K562 (cell line): Measurements from ENCODE around the gene ANKRD11. TPM values are rescaled to one million over a fixed set of nuclear protein-coding genes. Genes with fewer than 3 reads are reported as not detected.

Source experiments
- ATAC-seq: fragments of 200-7000 bp; cut with Tn5 transposase; 3 replicates; pipeline ENCODE4 v1.9.1; 2020; ENCODE audit warnings: moderate library complexity
- BruUV-seq: library from RNA; stranded (reverse); fragments of 400-500 nt; replicated peaks from 2 replicates; lab custom pipeline; 2021; lab: Mats Ljungman, UMichigan
- CTCF ChIA-PET: fragments of 300-600 bp; formaldehyde crosslinking; extraction: SDS; loops from one replicate; lab custom pipeline; 2021; ENCODE audit warnings: low intra/inter-chr PET ratio; lab: Yijun Ruan, JAX
- POLR2A ChIA-PET: fragments of 300-600, 350-650 bp; sonication (Branson Sonifier 250); formaldehyde crosslinking; extraction: SDS; loops from one replicate; lab custom pipeline; 2021; ENCODE audit warnings: antibody characterized with exemption, inconsistent platforms; lab: Yijun Ruan, JAX
- DNase-seq, 4 experiments: peaks; one replicate each; pipeline versions ENCODE4 v3.0.0 to v3.0.0-alpha.2; 2011 to 2018; ENCODE audit warnings: low spot score in 3 of 4, mixed read lengths in 3 of 4; ENCODE audit errors: extremely low read depth in 1 of 4
- FAIRE-seq: peaks from 2 replicates; lab custom pipeline; 2011; peaks lifted over from hg19 to GRCh38; lab: Jason Lieb, UNC
- H2AFZ ChIP-seq: 2 replicates; pipeline ENCODE4 v1.6.0; 2011; ENCODE audit warnings: low read depth, low read length, control low read depth, inconsistent platforms
- H3K27ac ChIP-seq: fragments of 200-600 bp; 3 replicates; pipeline ENCODE4 v1.8.0; 2011; ENCODE audit warnings: low read depth, mild to moderate bottlenecking, control low read depth, inconsistent platforms, low read length, moderate library complexity, mixed read lengths; ENCODE audit errors: extremely low read depth
- H3K27me3 ChIP-seq, 2 experiments: fragments of 300-600 bp in 1 of 2; 2 replicates in 1 of 2; 3 replicates in 1 of 2; pipeline versions ENCODE4 v1.6.0 to v1.8.0; 2011; ENCODE audit warnings: inconsistent platforms in 2 of 2, low read length in 2 of 2, mild to moderate bottlenecking in 1 of 2, mixed read lengths in 1 of 2, moderate library complexity in 1 of 2; ENCODE audit not compliant: control insufficient read depth in 2 of 2, insufficient read depth in 2 of 2
- H3K36me3 ChIP-seq: fragments of 300-600 bp; 3 replicates; pipeline ENCODE4 v1.8.0; 2011; ENCODE audit warnings: mild to moderate bottlenecking, low read length, inconsistent platforms; ENCODE audit not compliant: control insufficient read depth, insufficient read depth
- H3K4me1 ChIP-seq, 2 experiments: fragments of 200-600 bp in 1 of 2; replicated peaks in 1 of 2; 2 replicates in 1 of 2; 3 replicates in 1 of 2; pipeline versions ENCODE4 v1.5.1 to v1.8.0; 2011; ENCODE audit warnings: inconsistent platforms in 2 of 2, low read length in 2 of 2, mild to moderate bottlenecking in 1 of 2, mixed read lengths in 1 of 2, moderate library complexity in 1 of 2; ENCODE audit not compliant: control insufficient read depth in 2 of 2, insufficient read depth in 2 of 2
- H3K4me2 ChIP-seq: 2 replicates; pipeline ENCODE4 v1.6.1; 2011; ENCODE audit warnings: low read length, control low read depth, inconsistent platforms, mixed read lengths; ENCODE audit not compliant: insufficient read depth
- H3K4me3 ChIP-seq: fragments of 200-600 bp; sonication (generic), shearing (Covaris generic); 2 replicates; pipeline ENCODE4 v1.5.1; 2016; ENCODE audit warnings: control low read depth, inconsistent platforms
- H3K79me2 ChIP-seq: fragments of 200-600 bp; 3 replicates; pipeline ENCODE4 v1.8.0; 2011; ENCODE audit warnings: low read length, inconsistent platforms; ENCODE audit not compliant: control insufficient read depth, insufficient read depth
- H3K9ac ChIP-seq, 2 experiments: 2 replicates each; pipeline versions ENCODE4 v1.6.0 to v1.6.1; 2011; ENCODE audit warnings: low read depth in 2 of 2, low read length in 2 of 2, control low read depth in 1 of 2, inconsistent platforms in 1 of 2, mild to moderate bottlenecking in 1 of 2, mixed read lengths in 1 of 2; ENCODE audit not compliant: insufficient read depth in 1 of 2
- H3K9me1 ChIP-seq: one replicate; pipeline ENCODE4 v1.6.0; 2011; ENCODE audit warnings: inconsistent platforms, mild to moderate bottlenecking, low read length, moderate library complexity; ENCODE audit not compliant: control insufficient read depth, insufficient read depth
- H3K9me3 ChIP-seq: replicated peaks from 2 replicates; pipeline ENCODE4 v1.5.1; 2011; ENCODE audit warnings: low read depth, low read length, inconsistent platforms; ENCODE audit not compliant: control insufficient read depth, insufficient read depth
- H4K20me1 ChIP-seq: replicated peaks from 2 replicates; pipeline ENCODE4 v1.6.1; 2011; ENCODE audit warnings: low read length, inconsistent platforms, mixed read lengths; ENCODE audit not compliant: control insufficient read depth, insufficient read depth
- BHLHE40 ChIP-seq: IDR thresholded peaks from 2 replicates; pipeline ENCODE4 v1.6.1; 2011; ENCODE audit warnings: low read length, improper control_type of control experiment
- CSDE1 ChIP-seq, 2 experiments: fragments of 450-650 bp; IDR thresholded peaks; 2 replicates each; pipeline ENCODE4 v1.6.1; 2016; ENCODE audit warnings: mild to moderate bottlenecking in 1 of 2
- ETS2 ChIP-seq: IDR thresholded peaks from 2 replicates; pipeline ENCODE4 v1.6.1; 2016; ENCODE audit warnings: borderline replicate concordance, missing genetic modification characterization, mild to moderate bottlenecking, moderate library complexity, missing compliant biosample characterization; ENCODE audit not compliant: poor library complexity, severe bottlenecking
- RB1 ChIP-seq: fragments of 450-650 bp; IDR thresholded peaks from 2 replicates; pipeline ENCODE4 v1.6.1; 2017; ENCODE audit warnings: low read depth, mild to moderate bottlenecking
- RBBP5 ChIP-seq: fragments of 200-600 bp; sonication (generic); IDR thresholded peaks from 2 replicates; pipeline ENCODE4 v1.6.1; 2012; ENCODE audit warnings: borderline replicate concordance, mild to moderate bottlenecking, low read length, control low read depth, inconsistent platforms; ENCODE audit not compliant: insufficient read depth, poor library complexity, severe bottlenecking
- ZFX ChIP-seq: sonication (generic); formaldehyde crosslinking; IDR thresholded peaks from 2 replicates; pipeline ENCODE4 v1.8.0; 2022; ENCODE audit warnings: mild to moderate bottlenecking, missing genetic modification reagents, moderate library complexity
- ZNF586 ChIP-seq: fragments of 450-650 bp; formaldehyde crosslinking; conservative IDR thresholded peaks from 2 replicates; pipeline ENCODE4 v1.4.0; 2020; ENCODE audit warnings: mild to moderate bottlenecking, moderate library complexity
- WGBS: fragments of 100-300 bp; shearing (Covaris generic); methylation state at CpG from one replicate; pipeline ENCODE4 v1.1.6; 2016; ENCODE audit warnings: low coverage, mixed read lengths; ENCODE audit not compliant: insufficient coverage; ENCODE audit errors: missing lambda C conversion rate; 5-methylcytosine and 5-hydroxymethylcytosine counted together
- in situ Hi-C: fragments of 300-500 bp; cut with MboI; formaldehyde crosslinking; loops from 4 replicates; pipeline ENCODE4 v1.15.0; 2018; ENCODE audit warnings: inconsistent platforms, mixed read lengths
- intact Hi-C: fragments of 100-400 bp; cut with micrococcal nuclease; formaldehyde crosslinking; loops from 2 replicates; pipeline ENCODE4 v1.14.2; 2022
- polyA plus RNA-seq, 8 experiments: library from polyadenylated mRNA; depleted of rRNA in 4 of 8; stranded (reverse) in 5 of 8; unstranded in 3 of 8; fragments of >200 nt; fragmentation: Nextera tagmentation in 2 of 8; fragmentation: Illumina TruSeq in 1 of 8; extraction: Ambion mirVana in 2 of 8; extraction: Trizol in 1 of 8; gene quantifications; 2 replicates each; pipeline versions ENCODE4 v1.2.1 to v1.2.3, GENCODE V29; 2011 to 2014; ENCODE audit warnings: inconsistent platforms in 1 of 8, missing spikeins in 1 of 8
- total RNA-seq, 7 experiments: library from RNA; depleted of rRNA in 6 of 7; stranded (reverse); fragments of >200 nt in 6 of 7; fragmentation: Illumina TruSeq in 2 of 7; extraction: Trizol in 2 of 7; gene quantifications; 2 replicates each; pipeline versions ENCODE4 v1.2.1 to v1.2.3, GENCODE V29; 2011 to 2021; ENCODE audit warnings: low replicate concordance in 1 of 7
- TF ChIP-seq, protein P1 (sequence below): fragments of 450-650 bp; IDR thresholded peaks from 2 replicates; pipeline ENCODE4 v1.7.1; 2018; ENCODE audit warnings: mild to moderate bottlenecking, low read depth; ENCODE audit not compliant: partially characterized antibody
- TF ChIP-seq, protein P2 (sequence below): sonication (generic); formaldehyde crosslinking; IDR thresholded peaks from 2 replicates; pipeline ENCODE4 v1.8.0; 2022; ENCODE audit warnings: missing genetic modification reagents, mild to moderate bottlenecking, borderline replicate concordance

ANKRD11 gene
- total and polyA plus RNA-seq, 9 of the 15 experiments (the other 6 are each of a cell fraction or from before 2014, with no cell fraction given): 4.7 to 126 (median 31.7) TPM

- no peaks in the 10 kb centered on the region for H3K27me3 ChIP-seq
- peaks cover 0 to 13% of the 10 kb centered on the region in 2 experiments; a peak in 2 of 5 replicates for H3K4me1 ChIP-seq
- H4K20me1 ChIP-seq: no peaks in the 10 kb centered on the region
- no peak overlapping the region; a peak in 1 of 4 replicates for H3K9ac ChIP-seq
- H3K4me3 ChIP-seq: no peak overlapping the region
- in situ Hi-C loops: no loop called here
- H3K79me2 ChIP-seq: peaks cover 9% of the 10 kb centered on the region; the same call in 2 of the 3 replicates
- no peak for TF ChIP-seq ZFX (CRISPR knock-in tag)
- TF ChIP-seq, protein P1, sequence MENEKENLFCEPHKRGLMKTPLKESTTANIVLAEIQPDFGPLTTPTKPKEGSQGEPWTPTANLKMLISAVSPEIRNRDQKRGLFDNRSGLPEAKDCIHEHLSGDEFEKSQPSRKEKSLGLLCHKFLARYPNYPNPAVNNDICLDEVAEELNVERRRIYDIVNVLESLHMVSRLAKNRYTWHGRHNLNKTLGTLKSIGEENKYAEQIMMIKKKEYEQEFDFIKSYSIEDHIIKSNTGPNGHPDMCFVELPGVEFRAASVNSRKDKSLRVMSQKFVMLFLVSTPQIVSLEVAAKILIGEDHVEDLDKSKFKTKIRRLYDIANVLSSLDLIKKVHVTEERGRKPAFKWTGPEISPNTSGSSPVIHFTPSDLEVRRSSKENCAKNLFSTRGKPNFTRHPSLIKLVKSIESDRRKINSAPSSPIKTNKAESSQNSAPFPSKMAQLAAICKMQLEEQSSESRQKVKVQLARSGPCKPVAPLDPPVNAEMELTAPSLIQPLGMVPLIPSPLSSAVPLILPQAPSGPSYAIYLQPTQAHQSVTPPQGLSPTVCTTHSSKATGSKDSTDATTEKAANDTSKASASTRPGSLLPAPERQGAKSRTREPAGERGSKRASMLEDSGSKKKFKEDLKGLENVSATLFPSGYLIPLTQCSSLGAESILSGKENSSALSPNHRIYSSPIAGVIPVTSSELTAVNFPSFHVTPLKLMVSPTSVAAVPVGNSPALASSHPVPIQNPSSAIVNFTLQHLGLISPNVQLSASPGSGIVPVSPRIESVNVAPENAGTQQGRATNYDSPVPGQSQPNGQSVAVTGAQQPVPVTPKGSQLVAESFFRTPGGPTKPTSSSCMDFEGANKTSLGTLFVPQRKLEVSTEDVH: no peak
- TF ChIP-seq RBBP5: no peak
- no peak for TF ChIP-seq RB1
- no peak for TF ChIP-seq ETS2 (tag)
- TF ChIP-seq CSDE1 (IDR thresholded peaks at IDR 0.05): no peak
- TF ChIP-seq, protein P2, sequence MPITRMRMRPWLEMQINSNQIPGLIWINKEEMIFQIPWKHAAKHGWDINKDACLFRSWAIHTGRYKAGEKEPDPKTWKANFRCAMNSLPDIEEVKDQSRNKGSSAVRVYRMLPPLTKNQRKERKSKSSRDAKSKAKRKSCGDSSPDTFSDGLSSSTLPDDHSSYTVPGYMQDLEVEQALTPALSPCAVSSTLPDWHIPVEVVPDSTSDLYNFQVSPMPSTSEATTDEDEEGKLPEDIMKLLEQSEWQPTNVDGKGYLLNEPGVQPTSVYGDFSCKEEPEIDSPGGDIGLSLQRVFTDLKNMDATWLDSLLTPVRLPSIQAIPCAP: no peak
- TF ChIP-seq ZNF586: no peak
- TF ChIP-seq BHLHE40: no peak
- H3K9me3 ChIP-seq: no peaks in the 10 kb centered on the region
- no peak overlapping the region for H3K4me2 ChIP-seq
- WGBS: 88% methylated on average over 31 of the region's 32 CpGs
- H3K36me3 ChIP-seq: peaks cover 91% of the 10 kb centered on the region
- BruUV-seq: no TSS peak
- ATAC-seq (no peak), FAIRE-seq (no peak), DNase-seq (no peak)
- ChIA-PET POLR2A (no interaction called here), CTCF (no interaction called here)
- H3K9me1 ChIP-seq: peaks cover 3% of the 10 kb centered on the region
- no peak overlapping the region; the same call in 2 of the 3 replicates for H3K27ac ChIP-seq
- intact Hi-C loops: no loop called here
- H2AFZ ChIP-seq: no peak overlapping the region
Measured at GRCh38 chr16:89523680-89524344, 33.5 kb upstream of the ANKRD11 start.
